Measurements from ENCODE around the gene NLRP2B. TPM values are rescaled to one million over a fixed set of nuclear protein-coding genes. Genes with fewer than 3 reads are reported as not detected.
"Not testable (repeated sequence)": the region's sequence is repeated elsewhere in the genome, so short reads cannot be mapped to it uniquely, and the experiment has no call there.

NLRP2B gene
- total RNA-seq (2014; rRNA removed; shearing (Covaris generic)), result not detected in 2 replicates
- polyA plus RNA-seq (2014; cell fraction: nucleus; rRNA removed), result not detected in 2 replicates

DNA sequence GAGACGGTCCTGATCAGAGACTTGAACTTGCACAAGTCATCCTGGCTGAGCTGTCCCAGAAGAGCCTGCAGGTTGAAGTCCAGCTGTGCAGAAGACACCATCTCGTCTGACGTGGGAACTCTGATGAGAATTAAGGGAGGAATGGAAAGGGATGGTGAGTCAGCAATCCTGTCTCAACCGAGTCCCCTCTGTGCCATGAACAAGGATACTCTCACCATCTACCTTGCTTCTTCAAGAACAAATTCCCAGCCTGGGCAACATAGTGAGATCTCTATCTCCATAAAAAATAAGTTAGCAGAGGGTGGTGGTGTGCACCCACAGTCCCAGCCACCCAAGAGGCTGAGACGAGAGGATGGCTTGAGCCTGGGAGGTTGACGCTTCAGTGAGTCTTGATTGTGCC, at the start of gene NLRP2B:
Gene NLRP2B, minus strand, starts transcription at position 101 of the 400 bp plus-strand sequence.
- DNase-seq (ENCODE audit: extremely low read depth, low read depth), result no peak

GRCh38 chrX:57725995-57726394, 45.9 kb upstream of the NLRP2B start:
- not testable (repeated sequence) for DNase-seq (ENCODE audit: extremely low read depth, low read depth)

- no peak for DNase-seq (ENCODE audit: extremely low read depth, low read depth)
These were observed 1.3 kb upstream of the NLRP2B start for GRCh38 chrX:57681341-57681740.

DNA sequence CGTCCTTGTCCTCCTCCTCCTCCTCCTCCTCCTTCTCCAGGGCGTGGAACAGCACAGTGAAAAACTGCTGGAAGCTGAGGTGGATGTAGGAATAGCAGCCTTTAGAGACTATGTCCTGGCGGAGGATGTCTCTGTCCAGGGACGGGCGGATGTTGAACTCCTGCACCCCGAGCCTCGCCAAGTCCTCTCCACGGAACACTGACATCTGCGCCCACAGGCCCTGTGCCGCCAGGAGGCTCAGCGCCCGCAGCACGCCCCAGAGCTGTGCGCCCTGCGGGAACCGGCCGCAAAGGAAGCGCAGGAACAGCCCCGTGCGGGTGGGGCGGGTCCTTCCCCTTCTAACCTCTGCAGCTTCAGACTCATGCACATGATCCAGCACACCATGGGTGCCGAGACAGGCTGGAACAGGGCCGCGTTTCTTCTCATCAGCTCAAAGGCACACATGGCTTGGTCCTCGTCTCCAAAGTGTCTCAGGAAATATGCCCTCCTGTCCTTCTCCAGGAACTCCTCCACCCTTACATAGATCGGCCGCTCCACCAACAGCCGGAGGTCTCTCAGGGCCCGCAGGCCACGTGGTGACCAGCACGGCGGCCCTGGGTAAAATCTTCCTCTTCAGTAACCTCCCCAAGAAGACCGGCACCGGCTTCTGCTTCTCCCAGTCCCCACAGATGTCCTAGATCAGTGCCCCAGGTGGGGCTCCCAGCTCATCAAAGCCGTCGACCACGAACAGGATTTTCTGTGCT, 1.2 kb downstream of the NLRP2B start:
- no peak for DNase-seq (ENCODE audit: extremely low read depth, low read depth)

DNA sequence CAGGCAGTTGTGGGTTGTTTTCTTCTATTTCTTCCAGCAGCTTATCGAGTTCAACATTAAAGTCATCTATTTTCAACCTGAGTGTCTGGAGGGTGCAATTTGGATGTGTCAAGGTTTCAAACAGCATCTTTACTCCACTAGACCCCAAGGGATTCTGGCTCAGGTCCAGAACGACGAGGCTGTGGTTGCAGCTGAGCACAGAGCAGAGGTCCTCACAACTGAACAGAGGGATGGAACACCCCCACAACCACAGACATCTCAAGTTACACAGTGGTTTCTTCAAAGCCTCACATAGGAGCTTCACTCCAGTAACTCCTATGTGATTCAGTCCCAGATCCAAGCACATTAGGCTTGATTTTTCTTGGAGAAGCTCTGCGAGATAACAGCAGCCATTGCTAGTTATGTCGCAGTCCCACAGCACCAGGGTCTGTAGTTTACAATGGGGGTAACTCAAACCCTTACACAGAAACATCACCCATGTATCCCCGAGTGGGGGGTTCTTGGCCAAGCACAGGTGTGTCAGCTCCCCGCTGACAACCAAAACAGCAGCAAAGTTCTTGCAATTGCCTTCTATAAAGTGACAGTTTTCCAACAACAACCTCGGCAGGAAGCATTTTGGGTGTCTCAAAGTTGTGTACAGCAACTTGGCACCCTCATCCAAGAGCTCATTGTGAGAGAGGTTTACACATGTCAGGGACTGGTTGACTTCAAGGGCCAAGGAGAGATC, 2.8 kb downstream of the NLRP2B start:
- DNase-seq (ENCODE audit: extremely low read depth, low read depth), result no peak

DNA sequence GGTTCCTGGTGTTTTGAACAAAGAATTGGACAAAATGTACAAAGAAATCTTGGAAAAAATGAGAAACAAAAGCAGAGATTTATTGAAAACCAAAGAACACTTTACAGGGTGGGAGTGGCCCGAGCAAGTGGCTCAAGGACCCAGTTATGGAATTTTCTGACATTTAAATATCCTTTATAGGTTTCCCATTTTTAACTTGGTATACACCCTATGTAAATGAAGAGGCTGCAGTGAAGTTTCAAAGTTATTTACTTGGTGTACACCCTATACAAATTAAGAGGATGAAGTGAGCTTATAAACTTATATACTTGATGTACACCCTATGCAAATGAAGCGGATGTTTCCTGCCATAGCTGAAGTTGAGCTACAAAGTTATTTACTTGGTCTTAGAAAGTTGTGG, 4.7 kb downstream of the NLRP2B start:
- no peak for DNase-seq (ENCODE audit: extremely low read depth, low read depth)

GRCh38 chrX:57674861-57675260, 5.2 kb downstream of the NLRP2B start:
- DNase-seq (ENCODE audit: extremely low read depth, low read depth), result no peak

GRCh38 chrX:57669961-57670360, 10.1 kb downstream of the NLRP2B start:
- DNase-seq (ENCODE audit: extremely low read depth, low read depth), result no peak

DNA sequence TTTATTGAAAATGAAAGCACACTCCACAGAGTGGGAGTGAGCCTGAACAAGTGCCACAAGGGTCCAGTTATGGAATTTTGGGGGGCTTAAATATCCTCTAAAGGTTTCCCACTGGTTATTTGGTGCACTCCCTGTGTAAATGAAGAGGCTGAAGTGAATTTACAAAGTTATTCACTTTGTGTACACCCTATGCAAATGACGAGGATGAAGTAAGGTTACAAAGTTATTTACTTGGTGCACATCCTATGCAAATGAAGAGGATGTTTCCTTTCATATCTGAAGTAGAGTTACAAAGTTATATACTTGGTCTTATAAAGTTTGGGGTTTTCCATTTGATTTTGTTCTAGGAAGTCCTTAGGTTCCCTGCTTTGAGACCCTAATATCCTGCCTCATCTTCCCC, 13.1 kb downstream of the NLRP2B start:
- no peak for DNase-seq (ENCODE audit: extremely low read depth, low read depth)

DNA sequence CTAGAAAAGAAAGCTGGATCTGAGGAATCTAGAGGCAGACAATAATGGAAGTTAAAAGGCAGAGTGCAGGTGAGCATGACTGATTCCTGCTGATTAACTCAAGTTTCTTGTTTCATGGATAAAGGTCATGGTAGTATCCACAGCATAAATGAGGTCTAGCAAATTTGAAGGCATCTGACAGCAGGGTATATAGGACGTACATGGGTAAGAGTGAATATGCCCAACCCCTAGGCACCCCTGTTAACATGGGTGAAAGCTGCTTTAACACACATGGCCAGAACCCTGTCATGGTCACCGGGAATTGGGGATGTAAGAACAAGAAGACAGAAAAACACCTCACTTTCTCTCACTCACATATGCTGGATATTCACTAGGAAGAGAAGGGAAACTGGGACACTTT, 25.0 kb downstream of the NLRP2B start:
- no peak for DNase-seq (ENCODE audit: extremely low read depth, low read depth)

GRCh38 chrX:57652705-57653104, 27.4 kb downstream of the NLRP2B start:
- no peak for DNase-seq (ENCODE audit: extremely low read depth, low read depth)

DNA sequence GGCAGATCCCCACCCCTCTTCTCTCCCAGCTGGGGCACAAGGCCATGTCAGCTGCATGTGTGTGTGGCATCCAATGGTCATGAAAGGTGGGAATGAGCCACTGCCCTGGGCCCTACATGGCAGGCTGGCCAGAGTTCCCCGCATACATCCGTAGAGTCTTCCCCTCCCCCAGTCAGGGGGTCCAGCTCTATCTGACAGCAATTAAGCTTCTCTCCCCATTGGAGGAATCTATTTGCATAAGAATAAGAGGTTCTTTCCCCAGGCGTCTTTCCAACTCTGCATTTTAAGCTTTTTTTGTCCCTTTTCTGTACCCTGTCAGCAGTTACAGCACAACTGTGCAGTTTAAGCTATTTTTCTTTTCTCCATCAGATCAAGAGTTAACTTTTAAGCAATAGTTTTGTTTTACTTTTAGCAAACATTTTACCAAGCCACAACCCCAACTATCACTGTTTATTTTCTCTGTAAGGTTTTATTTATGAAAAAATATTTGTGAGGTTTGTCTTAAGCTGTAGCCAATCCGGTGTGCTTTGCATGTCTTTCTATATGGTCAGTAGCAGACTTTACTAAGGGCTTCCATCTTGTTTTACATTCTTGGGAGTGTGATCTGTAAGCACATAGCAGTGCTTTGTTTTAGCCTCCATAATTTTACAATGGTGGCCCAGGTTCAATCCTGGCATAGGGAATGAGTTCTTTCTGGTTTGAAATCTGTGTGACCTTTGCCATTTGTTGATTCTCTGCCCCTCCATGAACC, 28.7 kb downstream of the NLRP2B start:
- no peak for DNase-seq (ENCODE audit: extremely low read depth, low read depth)

DNA sequence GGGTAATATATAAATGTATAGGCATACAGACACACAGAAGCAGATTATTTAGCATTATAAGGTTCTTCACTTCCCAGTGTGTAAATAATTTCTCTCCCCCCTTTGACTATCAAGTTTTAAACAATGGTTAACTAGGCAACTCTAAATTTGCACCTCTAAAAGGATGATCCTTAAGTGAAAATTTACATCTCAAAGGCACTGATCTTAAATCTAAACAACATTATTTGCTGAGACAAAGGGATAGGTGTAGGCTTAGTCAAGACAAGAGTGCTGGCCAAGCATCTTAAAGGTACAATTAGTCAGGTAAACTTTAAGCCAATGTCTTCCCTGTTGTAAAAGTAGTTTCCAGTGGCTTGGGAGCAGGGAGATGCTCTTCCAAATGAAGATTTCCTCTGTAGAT, 33.0 kb downstream of the NLRP2B start:
- DNase-seq (ENCODE audit: extremely low read depth, low read depth), result no peak

DNA sequence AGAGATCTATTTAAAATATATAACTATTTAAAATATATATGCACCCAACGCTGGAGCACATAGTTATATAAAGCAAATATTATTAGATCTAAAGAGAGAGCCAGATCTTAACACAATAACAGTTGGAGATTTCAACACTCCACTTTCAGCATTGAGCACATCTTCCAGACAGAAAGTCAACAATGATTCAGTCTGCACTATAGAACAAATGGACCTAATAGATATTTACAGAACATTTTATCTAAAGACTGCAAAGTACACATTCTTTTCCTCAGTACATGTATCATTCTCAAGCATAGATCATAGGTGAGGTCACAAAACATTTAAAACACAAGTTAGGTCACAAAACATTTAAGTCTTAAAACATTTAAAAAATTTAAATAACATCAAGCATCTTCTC, 36.4 kb downstream of the NLRP2B start:
- no peak for DNase-seq (ENCODE audit: extremely low read depth, low read depth)

DNA sequence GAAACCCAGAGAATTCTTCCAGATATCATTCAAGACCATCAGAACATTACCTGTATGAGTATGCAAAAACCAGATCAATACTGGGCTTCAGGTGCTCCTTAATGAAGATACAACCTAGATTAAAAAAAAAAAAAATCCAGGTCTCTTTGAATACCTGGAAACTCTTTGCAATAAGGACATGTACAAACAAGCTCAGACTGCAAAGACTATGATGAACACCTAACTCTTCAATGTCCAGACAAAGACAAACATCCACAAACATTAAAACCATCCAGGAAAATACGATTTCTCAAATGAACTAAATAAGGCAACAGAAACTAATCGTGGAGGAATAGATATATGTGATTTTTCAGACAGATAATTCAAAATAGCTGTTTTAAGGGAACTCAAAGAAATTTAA, 38.7 kb downstream of the NLRP2B start:
- DNase-seq (ENCODE audit: extremely low read depth, low read depth), result no peak

DNA sequence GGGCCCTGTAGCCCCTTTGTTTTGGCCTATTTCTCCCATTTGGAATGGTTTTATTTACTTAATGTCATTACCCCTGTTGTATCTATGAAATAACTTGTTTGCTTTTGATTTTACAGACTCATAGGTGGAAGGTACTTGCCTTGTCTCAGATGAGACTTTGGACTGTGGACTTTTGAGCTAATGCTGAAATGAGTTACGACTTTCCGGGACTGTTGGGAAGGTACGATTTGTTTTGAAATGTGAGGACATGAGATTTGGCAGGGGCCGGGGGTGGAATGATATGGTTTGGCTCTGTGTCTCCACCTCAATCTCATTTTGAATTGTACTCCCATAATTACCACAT, 39.4 kb downstream of the NLRP2B start:
- no peak for DNase-seq (ENCODE audit: extremely low read depth, low read depth)

DNA sequence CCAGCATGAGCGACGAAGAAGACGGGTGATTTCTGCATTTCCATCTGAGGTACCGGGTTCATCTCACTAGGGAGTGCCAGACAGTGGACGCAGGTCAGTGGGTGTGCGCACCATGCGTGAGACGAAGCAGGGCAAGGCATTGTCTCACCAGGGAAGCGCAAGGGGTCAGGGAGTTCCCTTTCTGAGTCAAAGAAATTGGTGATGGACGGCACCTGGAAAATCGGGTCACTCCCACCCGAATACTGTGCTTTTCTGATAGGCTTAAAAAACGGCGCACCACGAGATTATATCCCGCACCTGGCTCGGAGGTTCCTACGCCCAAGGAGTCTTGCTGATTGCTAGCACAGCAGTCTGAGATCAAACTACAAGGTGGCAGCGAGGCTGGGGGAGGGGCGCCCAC, 50.6 kb downstream of the NLRP2B start:
- not testable (repeated sequence) for DNase-seq (ENCODE audit: extremely low read depth, low read depth)

Measured in NCI-H460 (cell line).